ENCODE results near the gene AOPEP.

AOPEP gene

GRCh38 chr9:94895668-94896067, 169.2 kb downstream of the AOPEP start:
- Histone ChIP-seq H3K79me2 (ENCODE audit: insufficient read depth, low read length) (no peaks in the 10 kb centered on the region), H3K27ac (ENCODE audit: low read depth, low read length) (no peak overlapping the region), H3K9me2 (replicated peaks; ENCODE audit: insufficient read depth, low read length) (no peaks in the 10 kb centered on the region), H3K4me3 (ENCODE audit: insufficient read depth, low read length, poor library complexity, severe bottlenecking) (no peak overlapping the region), H3K4me2 (ENCODE audit: low read depth, low read length, poor library complexity, severe bottlenecking) (no peak overlapping the region), H4K20me1 (ENCODE audit: low read depth, low read length) (no peaks in the 10 kb centered on the region), H3K9me3 (ENCODE audit: insufficient read depth, low read length) (0 out of 2 replicates have a peak, but pooled peaks cover 6% of the 10 kb centered on the region), H3F3A (ENCODE audit: insufficient read depth) (no peaks in the 10 kb centered on the region), H3K9ac (ENCODE audit: low read length) (no peak overlapping the region), H2AFZ (ENCODE audit: low read depth, low read length, severe bottlenecking) (no peak overlapping the region), H3K36me3 (ENCODE audit: low read length) (peaks cover 8% of the 10 kb centered on the region), H3K27me3 (ENCODE audit: low read length) (no peaks in the 10 kb centered on the region)
- TF ChIP-seq EZH2phosphoT487 (conservative IDR thresholded peaks at IDR 0.05; ENCODE audit: low read length), result no peak
- no peak for TF ChIP-seq CTCF (IDR thresholded peaks at IDR 0.05; ENCODE audit: insufficient read depth, low read length, poor library complexity, severe bottlenecking)

GRCh38 chr9:94896512-94896911, 170.0 kb downstream of the AOPEP start:
- Histone ChIP-seq H3K79me2 (ENCODE audit: insufficient read depth, low read length) (no peaks in the 10 kb centered on the region), H4K20me1 (ENCODE audit: low read depth, low read length) (no peaks in the 10 kb centered on the region), H3K9ac (ENCODE audit: low read length) (no peak overlapping the region), H3K27ac (ENCODE audit: low read depth, low read length) (no peak overlapping the region), H3K36me3 (ENCODE audit: low read length) (no peaks in the 10 kb centered on the region), H3K4me3 (ENCODE audit: insufficient read depth, low read length, poor library complexity, severe bottlenecking) (no peak overlapping the region), H3K9me2 (replicated peaks; ENCODE audit: insufficient read depth, low read length) (no peaks in the 10 kb centered on the region), H3K4me2 (ENCODE audit: low read depth, low read length, poor library complexity, severe bottlenecking) (no peak overlapping the region), H3F3A (ENCODE audit: insufficient read depth) (no peaks in the 10 kb centered on the region), H3K9me3 (ENCODE audit: insufficient read depth, low read length) (no peaks in the 10 kb centered on the region), H3K27me3 (ENCODE audit: low read length) (no peaks in the 10 kb centered on the region), H2AFZ (ENCODE audit: low read depth, low read length, severe bottlenecking) (no peak overlapping the region)
- no peak for TF ChIP-seq EZH2phosphoT487 (conservative IDR thresholded peaks at IDR 0.05; ENCODE audit: low read length)
- no peak for TF ChIP-seq CTCF (IDR thresholded peaks at IDR 0.05; ENCODE audit: insufficient read depth, low read length, poor library complexity, severe bottlenecking)

GRCh38 chr9:94899464-94900221, 173.1 kb downstream of the AOPEP start:
- Histone ChIP-seq H4K20me1 (ENCODE audit: low read depth, low read length) (no peaks in the 10 kb centered on the region), H3K27me3 (ENCODE audit: low read length) (no peaks in the 10 kb centered on the region), H3K9me3 (ENCODE audit: insufficient read depth, low read length) (no peaks in the 10 kb centered on the region), H3K79me2 (ENCODE audit: insufficient read depth, low read length) (no peaks in the 10 kb centered on the region), H2AFZ (ENCODE audit: low read depth, low read length, severe bottlenecking) (no peak overlapping the region), H3K4me2 (ENCODE audit: low read depth, low read length, poor library complexity, severe bottlenecking) (no peak overlapping the region), H3K27ac (ENCODE audit: low read depth, low read length) (no peak overlapping the region), H3K9ac (ENCODE audit: low read length) (no peak overlapping the region), H3K9me2 (replicated peaks; ENCODE audit: insufficient read depth, low read length) (no peaks in the 10 kb centered on the region), H3K36me3 (ENCODE audit: low read length) (no peaks in the 10 kb centered on the region), H3K4me3 (ENCODE audit: insufficient read depth, low read length, poor library complexity, severe bottlenecking) (no peak overlapping the region), H3F3A (ENCODE audit: insufficient read depth) (no peaks in the 10 kb centered on the region)
- TF ChIP-seq EZH2phosphoT487 (conservative IDR thresholded peaks at IDR 0.05; ENCODE audit: low read length) (no peak), CTCF (IDR thresholded peaks at IDR 0.05; ENCODE audit: insufficient read depth, low read length, poor library complexity, severe bottlenecking) (no peak)

Measured in SU-DHL-6 (cell line).